HG02840 (cell line): ENCODE measurements around the gene TMEM42.

Source experiments
- ATAC-seq: cut with Tn5 transposase; IDR thresholded peaks from one replicate; pipeline ENCODE4 v1.9.1; 2021; ENCODE audit warnings: mild to moderate bottlenecking, moderate library complexity, moderate number of reproducible peaks; ENCODE audit not compliant: unreplicated experiment, low FRiP score

The TMEM42 gene

DNA sequence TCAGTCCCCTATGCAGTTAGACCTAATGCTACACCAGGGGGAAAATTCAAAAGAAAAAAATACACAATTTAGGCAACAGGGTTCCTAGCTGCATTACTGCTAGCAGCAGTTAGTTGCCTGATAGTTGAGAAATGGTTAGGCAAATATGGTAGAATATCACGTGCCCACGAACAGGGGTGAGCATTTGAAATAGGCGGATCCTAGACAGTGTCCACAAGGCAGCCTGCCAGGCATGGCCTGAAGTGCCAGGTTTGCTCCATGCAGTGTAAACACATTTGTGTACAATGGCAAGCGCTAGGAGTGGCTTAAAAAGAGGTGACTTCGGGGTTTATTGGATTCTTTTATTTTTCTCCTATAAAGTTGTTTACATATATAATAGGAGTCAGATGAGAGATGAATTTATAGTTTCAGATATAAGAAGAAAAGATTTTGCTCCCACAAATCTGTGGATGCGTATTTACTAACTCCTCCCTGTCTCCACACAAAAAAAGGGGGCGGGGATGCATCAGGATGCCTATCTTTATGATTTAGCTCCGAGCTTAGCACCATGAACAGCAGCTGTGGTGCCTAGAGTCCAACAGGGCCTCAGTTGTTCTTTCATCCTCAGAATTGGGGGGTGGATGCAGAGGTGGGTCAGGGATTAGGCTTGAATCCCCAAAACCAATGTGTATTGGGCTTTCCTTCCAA is 8.8 kb downstream of the TMEM42 start:
- ATAC-seq: no peak

DNA sequence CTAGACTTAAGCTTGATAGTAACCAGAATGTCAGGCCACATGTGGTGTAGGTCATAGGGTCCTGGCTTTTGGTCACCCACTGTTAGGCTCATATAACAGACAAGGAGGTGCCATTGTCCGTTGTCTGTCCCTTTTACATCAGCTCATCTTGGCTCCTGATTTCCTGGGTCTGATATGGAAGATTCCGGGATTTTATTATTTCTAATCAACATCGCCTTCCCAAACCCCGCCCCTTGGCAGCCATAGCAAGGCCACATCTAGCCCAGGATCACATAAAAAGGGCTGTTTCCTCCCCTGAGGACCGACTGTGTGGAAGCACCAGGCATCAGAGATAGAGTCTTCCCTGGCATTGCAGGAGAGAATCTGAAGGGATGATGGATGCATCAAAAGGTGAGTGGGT is 12.6 kb downstream of the TMEM42 start, which contains the start of gene TGM4:
TSS of gene TGM4 (plus strand) at position 301 of the 400 bp plus-strand sequence. CDS start at position 372, 71 bp downstream.
- no peak for ATAC-seq

GRCh38 chr3:44875596-44875995 is 13.9 kb downstream of the TMEM42 start:
- ATAC-seq: no peak

DNA sequence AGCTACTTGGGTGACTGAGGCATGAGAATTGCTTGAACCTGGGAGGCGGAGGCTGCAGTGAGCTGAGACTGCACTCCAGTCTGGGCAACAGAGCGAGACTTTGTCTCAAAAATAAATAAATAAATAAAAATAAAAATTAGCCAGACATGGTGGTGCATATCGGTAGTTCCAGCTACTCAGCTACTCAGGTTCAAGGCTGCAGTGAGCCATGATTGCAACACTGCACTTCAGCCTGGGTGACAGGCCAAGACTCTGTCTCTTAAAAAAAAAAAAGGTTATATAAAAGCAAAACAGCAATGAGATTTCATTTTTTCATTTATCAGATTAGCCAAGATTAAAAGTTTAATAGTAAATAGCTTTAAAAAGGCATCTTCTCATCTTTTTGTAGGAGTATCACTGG is 15.6 kb downstream of the TMEM42 start:
- no peak for ATAC-seq

DNA sequence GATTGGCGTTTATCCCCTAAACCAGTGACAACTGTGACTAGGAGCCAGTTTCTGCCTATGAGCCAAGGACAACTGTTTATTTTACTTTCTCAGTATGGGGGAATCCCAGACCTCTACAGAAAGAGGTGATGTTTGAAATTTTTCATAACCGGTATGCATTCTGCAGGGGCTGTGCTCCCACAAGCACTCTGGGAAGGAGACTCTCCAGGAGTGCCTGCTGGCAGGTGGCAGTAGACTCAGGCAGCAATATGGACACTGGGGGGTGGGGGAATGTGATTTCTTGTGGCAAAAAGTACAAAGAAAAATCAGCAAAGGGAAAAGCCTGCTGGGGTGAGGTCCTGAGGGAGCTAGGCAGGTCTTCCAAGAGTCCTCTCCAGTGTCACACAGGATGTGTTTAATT is 18.6 kb downstream of the TMEM42 start:
- no peak for ATAC-seq

GRCh38 chr3:44883213-44883955 is 21.7 kb downstream of the TMEM42 start:
- ATAC-seq: no peak

GRCh38 chr3:44883999-44884431 is 22.3 kb downstream of the TMEM42 start:
- no peak for ATAC-seq

DNA sequence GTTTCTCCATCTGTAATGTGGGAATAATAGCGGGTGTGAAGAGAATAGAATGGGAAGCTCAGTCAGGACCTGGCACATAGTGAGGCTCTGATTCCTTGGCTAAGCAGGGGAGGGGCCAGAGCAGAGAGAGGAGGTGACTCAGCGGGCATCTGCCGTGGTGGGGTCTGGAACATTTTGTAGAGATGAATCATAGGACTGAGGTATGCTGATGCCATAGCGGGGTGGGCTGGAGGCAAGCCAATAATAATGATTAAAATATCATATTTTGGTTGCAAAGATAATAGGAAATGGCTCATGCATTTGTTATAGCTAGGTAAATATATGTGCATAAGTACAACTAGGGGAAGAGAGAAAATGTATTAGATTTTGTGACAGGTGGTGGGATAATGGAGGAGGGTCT is 23.9 kb downstream of the TMEM42 start:
- no peak for ATAC-seq

DNA sequence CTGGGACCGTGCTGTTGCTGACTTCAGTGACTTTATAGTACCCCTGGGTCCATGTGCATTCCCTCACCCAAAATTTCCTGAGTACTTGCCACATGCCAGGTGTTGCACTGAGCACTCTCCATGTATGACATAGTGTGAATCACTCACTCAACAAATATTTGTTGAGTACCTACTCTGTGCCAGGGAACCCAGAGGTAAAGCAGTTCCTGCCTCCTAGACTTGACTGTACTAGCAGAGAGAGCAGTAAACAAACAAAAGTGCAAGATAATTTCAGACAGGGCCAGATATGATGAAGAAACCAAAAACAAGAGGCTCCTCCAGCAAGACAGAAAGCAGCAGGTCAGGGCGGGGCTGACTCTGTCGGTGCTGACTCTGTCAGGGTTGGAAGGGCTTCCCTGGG is 24.8 kb downstream of the TMEM42 start:
- ATAC-seq: no peak

- no peak for ATAC-seq
Observed at GRCh38 chr3:44887101-44887500, 25.4 kb downstream of the TMEM42 start.

GRCh38 chr3:44890258-44890657 is 28.5 kb downstream of the TMEM42 start:
- no peak for ATAC-seq

GRCh38 chr3:44890852-44891251 is 29.1 kb downstream of the TMEM42 start:
- ATAC-seq: no peak

- no peak for ATAC-seq
Observed at GRCh38 chr3:44892689-44893088, 31.0 kb downstream of the TMEM42 start.

GRCh38 chr3:44893097-44893496 is 31.4 kb downstream of the TMEM42 start:
- ATAC-seq: no peak

GRCh38 chr3:44894485-44894884 is 32.8 kb downstream of the TMEM42 start:
- ATAC-seq: no peak

DNA sequence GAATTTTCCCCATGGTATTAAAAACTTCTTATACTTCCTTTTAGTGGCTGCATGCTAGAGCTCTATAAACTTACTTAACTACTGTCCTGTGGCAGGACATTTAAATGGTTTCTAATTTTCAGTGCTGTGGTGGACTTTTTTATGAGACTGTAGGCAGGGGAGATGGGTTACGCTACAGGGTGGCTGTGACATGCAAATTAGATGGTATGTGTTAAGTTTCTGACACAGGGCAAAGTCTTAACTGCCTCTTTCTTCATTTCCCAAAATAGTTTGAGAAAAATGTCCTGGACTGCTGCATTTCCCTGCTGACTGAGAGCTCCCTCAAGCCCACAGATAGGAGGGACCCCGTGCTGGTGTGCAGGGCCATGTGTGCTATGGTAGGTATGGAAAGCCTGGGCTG is 34.7 kb downstream of the TMEM42 start:
- ATAC-seq: no peak

DNA sequence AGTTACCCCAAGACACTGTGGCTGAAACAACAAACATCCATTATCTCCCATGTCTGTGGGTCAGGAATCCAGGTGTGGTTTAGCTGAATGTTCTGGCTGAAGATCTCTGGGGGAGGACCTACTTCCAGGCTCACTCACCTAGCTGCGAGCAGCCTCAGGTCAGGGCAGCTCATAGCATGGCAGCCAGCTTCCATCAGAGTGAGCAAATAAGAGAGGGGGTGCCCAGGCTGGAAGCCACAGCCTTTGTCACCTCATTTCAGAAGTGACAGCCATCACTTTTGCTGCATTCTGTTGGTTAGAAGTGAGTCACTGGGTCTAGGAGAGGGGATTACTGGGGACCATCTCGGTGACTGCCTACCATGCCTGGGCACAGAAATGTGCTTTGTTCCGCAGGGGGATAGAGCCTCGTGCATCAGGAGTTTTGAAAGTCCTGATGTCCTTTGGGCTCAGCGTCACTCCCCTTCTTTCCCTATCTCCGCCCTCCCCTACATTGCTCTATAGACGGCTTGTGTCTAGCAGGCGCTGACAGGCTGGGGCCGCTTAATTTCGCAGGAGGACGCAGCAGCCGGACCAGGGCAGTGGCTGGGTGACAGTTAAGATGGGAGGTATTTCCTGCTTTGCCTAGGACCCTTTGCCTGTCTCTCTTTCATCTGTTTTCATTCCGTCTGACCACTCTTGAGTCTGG is 38.1 kb downstream of the TMEM42 start:
- no peak for ATAC-seq

DNA sequence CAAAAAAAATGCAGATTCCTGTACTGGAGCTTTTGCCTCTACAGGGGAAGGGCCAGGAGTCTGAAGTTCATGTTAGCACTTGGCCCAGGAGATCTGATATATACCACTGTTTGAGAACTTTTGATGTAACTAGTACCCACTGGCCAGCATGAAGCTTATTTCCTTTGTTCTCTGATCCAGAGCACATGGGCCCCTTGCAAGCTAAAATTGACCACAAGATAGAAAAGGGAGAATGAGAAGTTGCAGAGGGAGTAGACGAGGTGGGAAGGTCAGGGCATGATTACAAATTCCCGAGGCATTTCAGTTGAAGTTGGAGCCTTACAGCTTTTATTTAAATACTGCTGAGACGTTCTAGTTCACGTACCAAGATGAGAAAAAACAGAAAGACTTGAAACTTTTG is 40.9 kb downstream of the TMEM42 start:
- no peak for ATAC-seq

DNA sequence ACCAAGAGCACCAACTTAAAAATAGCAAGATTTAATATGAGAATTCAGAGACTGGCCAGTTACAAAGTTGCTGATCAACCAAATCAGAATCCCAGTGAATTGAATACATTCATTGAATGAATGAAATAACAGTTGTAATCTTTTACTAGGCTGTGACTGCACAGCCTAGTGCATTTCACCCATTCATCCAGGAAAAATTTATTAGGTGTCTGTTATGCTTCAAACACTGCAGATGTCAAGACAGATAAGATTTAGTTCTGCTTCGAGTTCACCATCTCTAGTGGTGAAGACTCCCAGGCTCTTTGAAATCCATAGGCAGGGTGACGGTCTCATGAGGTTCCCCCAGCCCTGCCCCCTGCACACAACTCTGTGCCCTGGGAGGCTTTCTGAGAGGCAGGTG is 41.6 kb downstream of the TMEM42 start:
- no peak for ATAC-seq

DNA sequence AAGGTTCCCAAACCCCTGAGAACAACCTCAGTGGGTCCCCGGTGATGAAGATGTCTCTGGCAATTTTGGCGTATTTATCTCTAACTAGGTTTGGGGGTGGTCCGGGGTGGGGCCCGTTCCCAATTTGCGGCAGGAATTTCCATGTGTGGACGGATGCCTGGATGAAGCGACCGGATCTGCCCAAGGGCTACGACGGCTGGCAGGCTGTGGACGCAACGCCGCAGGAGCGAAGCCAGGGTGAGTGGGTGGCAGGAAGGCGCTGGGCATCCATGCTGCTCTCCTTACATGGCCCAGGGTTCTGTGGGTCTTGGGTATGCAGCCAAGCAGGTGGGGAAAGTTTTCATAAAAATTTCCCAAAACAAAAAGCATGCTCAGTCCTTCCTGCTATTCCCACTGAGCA is 42.0 kb downstream of the TMEM42 start:
- ATAC-seq: no peak

- ATAC-seq: no peak
Observed at GRCh38 chr3:44905446-44906157, 43.9 kb downstream of the TMEM42 start.
